ENCODE results near the gene MACROD1. TPM values are rescaled to one million over a fixed set of nuclear protein-coding genes. Genes with fewer than 3 reads are reported as not detected.

The MACROD1 gene
- total RNA-seq, 1 donor from 2014 or later, result 39.4 TPM

- H3K9me3 Mint-ChIP-seq, result no peaks in the 10 kb centered on the region
- H3K27ac Mint-ChIP-seq, result no peak overlapping the region
- H3K4me3 Mint-ChIP-seq, result peak overlapping the region; percentile 78
- peaks cover 44% of the 10 kb centered on the region for H3K27me3 Mint-ChIP-seq (ENCODE audit: low read depth)
- H3K4me1 Mint-ChIP-seq, result peaks cover 30% of the 10 kb centered on the region
- H3K36me3 Mint-ChIP-seq, result no peaks in the 10 kb centered on the region
- TF ChIP-seq CTCF (IDR thresholded peaks at IDR 0.05; ENCODE audit: unreplicated experiment), result no peak
- no peak for DNase-seq (ENCODE audit: low spot score in 2 of 2, unreplicated experiment in 2 of 2)
Observed at GRCh38 chr11:64034411-64034811, 131.5 kb downstream of the MACROD1 start.

DNA sequence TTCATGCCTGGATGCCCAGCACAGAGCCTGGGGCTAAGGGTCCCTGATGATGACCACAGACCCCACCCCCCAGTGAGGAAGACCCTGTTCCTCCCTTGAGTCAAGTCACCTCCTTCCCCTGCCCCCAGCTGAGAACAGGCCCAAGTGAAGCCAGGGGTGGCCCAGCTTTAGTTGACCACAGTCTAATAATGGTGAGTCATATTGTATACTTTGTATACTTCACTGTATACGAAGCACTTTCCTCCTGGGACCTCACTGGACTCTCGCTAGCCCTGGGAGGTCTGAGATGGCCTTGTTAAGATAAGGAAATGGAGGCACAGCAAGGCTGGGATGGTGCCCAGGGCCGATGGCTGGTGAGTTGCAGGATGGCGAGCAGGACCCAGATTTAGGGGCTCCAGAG is 133.9 kb downstream of the MACROD1 start:
- H3K27me3 Mint-ChIP-seq (ENCODE audit: low read depth), result peaks cover 27% of the 10 kb centered on the region

DNA sequence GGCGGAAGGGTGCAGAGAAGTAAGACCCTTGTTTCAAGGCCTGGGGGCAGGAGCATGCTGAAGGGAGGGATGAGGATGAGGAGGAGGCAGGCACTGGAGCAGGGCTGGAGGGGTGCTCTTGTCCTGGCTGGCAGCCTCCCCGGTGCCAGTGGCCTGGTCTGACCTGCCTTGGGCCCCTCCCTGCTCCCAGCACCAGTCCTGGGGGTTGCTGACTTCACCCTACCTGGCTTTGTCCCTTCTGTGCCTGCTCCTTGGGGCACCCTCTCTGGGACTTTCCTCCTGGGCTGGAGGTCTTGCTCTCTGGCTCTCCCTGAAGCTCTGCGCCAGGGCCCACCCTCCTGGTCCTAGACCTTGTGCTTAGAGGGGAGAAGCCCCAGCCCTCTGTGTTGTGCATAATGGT is 134.9 kb downstream of the MACROD1 start:
- no peak for TF ChIP-seq CTCF (IDR thresholded peaks at IDR 0.05; ENCODE audit: unreplicated experiment)
- no peaks in the 10 kb centered on the region for H3K36me3 Mint-ChIP-seq
- H3K9me3 Mint-ChIP-seq, result no peaks in the 10 kb centered on the region
- no peak overlapping the region for H3K4me3 Mint-ChIP-seq
- no peak overlapping the region for H3K27ac Mint-ChIP-seq
- DNase-seq (ENCODE audit: low spot score in 2 of 2, unreplicated experiment in 2 of 2), result no peak
- H3K4me1 Mint-ChIP-seq, result peaks cover 41% of the 10 kb centered on the region
- H3K27me3 Mint-ChIP-seq (ENCODE audit: low read depth), result peaks cover 24% of the 10 kb centered on the region

More for the DNA sequence above, 133.9 kb downstream of the MACROD1 start:
- no peaks in the 10 kb centered on the region for H3K36me3 Mint-ChIP-seq
- TF ChIP-seq CTCF (IDR thresholded peaks at IDR 0.05; ENCODE audit: unreplicated experiment), result no peak
- H3K9me3 Mint-ChIP-seq, result no peaks in the 10 kb centered on the region
- no peak overlapping the region for H3K27ac Mint-ChIP-seq
- H3K4me1 Mint-ChIP-seq, result peaks cover 39% of the 10 kb centered on the region
- no peak overlapping the region for H3K4me3 Mint-ChIP-seq
- no peak for DNase-seq (ENCODE audit: low spot score in 2 of 2, unreplicated experiment in 2 of 2)

DNA sequence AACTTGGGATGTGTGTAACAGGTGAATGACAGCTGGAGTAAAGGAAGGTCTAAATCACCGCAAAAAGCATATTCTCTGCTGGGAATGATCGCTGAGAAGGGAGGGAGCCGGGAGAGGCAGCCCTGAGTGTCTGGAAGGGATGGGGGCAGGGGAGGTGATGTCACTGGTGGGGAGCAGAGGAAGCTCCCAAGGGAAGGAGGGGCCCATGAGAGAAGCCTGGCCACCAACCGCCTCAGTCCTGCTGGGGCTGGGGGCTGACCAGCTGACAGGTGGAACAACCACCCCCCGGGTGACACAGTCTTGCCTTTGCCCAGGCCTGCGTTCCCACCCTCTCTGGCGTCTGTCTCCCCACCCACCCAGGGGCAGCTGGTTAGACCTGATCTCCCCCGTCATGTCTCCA is 136.1 kb downstream of the MACROD1 start:
- no peak for DNase-seq (ENCODE audit: low spot score in 2 of 2, unreplicated experiment in 2 of 2)
- Mint-ChIP-seq H3K9me3 (no peaks in the 10 kb centered on the region), H3K4me3 (no peak overlapping the region), H3K27ac (no peak overlapping the region), H3K36me3 (no peaks in the 10 kb centered on the region), H3K27me3 (ENCODE audit: low read depth) (peaks cover 19% of the 10 kb centered on the region), H3K4me1 (peaks cover 41% of the 10 kb centered on the region)
- no peak for TF ChIP-seq CTCF (IDR thresholded peaks at IDR 0.05; ENCODE audit: unreplicated experiment)

GRCh38 chr11:64028398-64029115 is 137.4 kb downstream of the MACROD1 start:
- no peaks in the 10 kb centered on the region for H3K36me3 Mint-ChIP-seq
- no peaks in the 10 kb centered on the region for H3K9me3 Mint-ChIP-seq
- no peak for TF ChIP-seq CTCF (IDR thresholded peaks at IDR 0.05; ENCODE audit: unreplicated experiment)
- H3K4me1 Mint-ChIP-seq, result peaks cover 40% of the 10 kb centered on the region
- no peak overlapping the region for H3K4me3 Mint-ChIP-seq
- peak; percentile 64 to 71 for DNase-seq (ENCODE audit: low spot score in 2 of 2, unreplicated experiment in 2 of 2)
- no peak overlapping the region for H3K27ac Mint-ChIP-seq
- H3K27me3 Mint-ChIP-seq (ENCODE audit: low read depth), result peaks cover 8% of the 10 kb centered on the region

All from mesothelial cell of epicardium (in vitro differentiated cells).